Trophoblast cell (in vitro differentiated cells and primary cell): Measurements from ENCODE around the gene SLC25A40. TPM values are rescaled to one million over a fixed set of nuclear protein-coding genes. Genes with fewer than 3 reads are reported as not detected.
"Not testable (repeated sequence)": the region's sequence is repeated elsewhere in the genome, so short reads cannot be mapped to it uniquely, and the experiment has no call there.

ENCODE experiments used
- DNase-seq, 2 donors: peaks; one replicate each; pipeline ENCODE4 v3.0.0-alpha.2; 2016
- H2AFZ ChIP-seq: 2 replicates; pipeline ENCODE4 v1.6.1; 2013; ENCODE audit warnings: low read length, moderate library complexity, mild to moderate bottlenecking; ENCODE audit not compliant: insufficient read depth, poor library complexity
- H2AK5ac ChIP-seq: 2 replicates; pipeline ENCODE4 v1.6.1; 2013; ENCODE audit warnings: mild to moderate bottlenecking, low read length
- H2BK120ac ChIP-seq: 2 replicates; pipeline ENCODE4 v1.6.1; 2013; ENCODE audit warnings: low read length, mild to moderate bottlenecking, moderate library complexity; ENCODE audit not compliant: insufficient read depth, poor library complexity
- H2BK12ac ChIP-seq: 2 replicates; pipeline ENCODE4 v1.6.1; 2013; ENCODE audit warnings: mild to moderate bottlenecking, low read length, moderate library complexity
- H2BK5ac ChIP-seq: 2 replicates; pipeline ENCODE4 v1.6.1; 2013; ENCODE audit warnings: low read length, low read depth, moderate library complexity, mild to moderate bottlenecking; ENCODE audit not compliant: poor library complexity
- H3K14ac ChIP-seq: 2 replicates; pipeline ENCODE4 v1.6.1; 2013; ENCODE audit warnings: mild to moderate bottlenecking, low read length
- H3K18ac ChIP-seq: 2 replicates; pipeline ENCODE4 v1.6.1; 2013; ENCODE audit warnings: mild to moderate bottlenecking, low read length
- H3K23ac ChIP-seq: 2 replicates; pipeline ENCODE4 v1.6.1; 2013; ENCODE audit warnings: low read length
- H3K27ac ChIP-seq: 2 replicates; pipeline ENCODE4 v1.5.1; 2013; ENCODE audit warnings: low read depth, mild to moderate bottlenecking, inconsistent platforms, low read length, moderate library complexity
- H3K27me3 ChIP-seq: 2 replicates; pipeline ENCODE4 v1.6.1; 2013; ENCODE audit warnings: inconsistent platforms, mild to moderate bottlenecking, low read length, moderate library complexity; ENCODE audit not compliant: insufficient read depth
- H3K36me3 ChIP-seq, 2 experiments: 1 replicate in 1 of 2; 2 replicates in 1 of 2; pipeline ENCODE4 v1.6.1; 2013; ENCODE audit warnings: low read length in 2 of 2, mild to moderate bottlenecking in 2 of 2, moderate library complexity in 1 of 2; ENCODE audit not compliant: insufficient read depth in 2 of 2, control insufficient read depth in 1 of 2
- H3K4ac ChIP-seq: 2 replicates; pipeline ENCODE4 v1.6.1; 2013; ENCODE audit warnings: low read depth, mild to moderate bottlenecking, low read length, moderate library complexity
- H3K4me1 ChIP-seq, 2 experiments: 1 replicate in 1 of 2; 2 replicates in 1 of 2; pipeline ENCODE4 v1.6.1; 2013; ENCODE audit warnings: low read length in 2 of 2, mild to moderate bottlenecking in 2 of 2, moderate library complexity in 1 of 2; ENCODE audit not compliant: insufficient read depth in 2 of 2, control insufficient read depth in 1 of 2
- H3K4me2 ChIP-seq: 2 replicates; pipeline ENCODE4 v1.6.1; 2013; ENCODE audit warnings: inconsistent platforms, mild to moderate bottlenecking, low read length, moderate library complexity
- H3K4me3 ChIP-seq: 2 replicates; pipeline ENCODE4 v1.5.1; 2013; ENCODE audit warnings: mild to moderate bottlenecking, low read depth, low read length, inconsistent platforms
- H3K79me1 ChIP-seq: one replicate; pipeline ENCODE4 v1.6.1; 2013; ENCODE audit warnings: low read length
- H3K79me2 ChIP-seq: 2 replicates; pipeline ENCODE4 v1.6.1; 2013; ENCODE audit warnings: low read length, mild to moderate bottlenecking; ENCODE audit not compliant: control insufficient read depth, insufficient read depth, poor library complexity
- H3K9ac ChIP-seq: 2 replicates; pipeline ENCODE4 v1.6.1; 2013; ENCODE audit warnings: mild to moderate bottlenecking, low read length
- H3K9me3 ChIP-seq: 2 replicates; pipeline ENCODE4 v1.6.1; 2013; ENCODE audit warnings: low read depth, mild to moderate bottlenecking, control low read depth, inconsistent platforms, low read length; ENCODE audit not compliant: insufficient read depth
- H4K12ac ChIP-seq: 2 replicates; pipeline ENCODE4 v1.6.1; 2013; ENCODE audit warnings: low read depth, mild to moderate bottlenecking, low read length, moderate library complexity
- H4K8ac ChIP-seq: 2 replicates; pipeline ENCODE4 v1.6.1; 2013; ENCODE audit warnings: low read depth, mild to moderate bottlenecking, low read length, moderate library complexity
- H4K91ac ChIP-seq: one replicate; pipeline ENCODE4 v1.6.1; 2013; ENCODE audit warnings: low read depth, mild to moderate bottlenecking, low read length, moderate library complexity
- WGBS: extraction: QIAGEN DNeasy Blood & Tissue Kit; methylation state at CpG from one replicate; pipeline ENCODE4 v1.1.7; 2013; ENCODE audit warnings: missing lambda C conversion rate; ENCODE audit not compliant: insufficient read length, insufficient coverage; ENCODE audit errors: extremely low coverage; 5-methylcytosine and 5-hydroxymethylcytosine counted together
- polyA plus RNA-seq: library from polyadenylated mRNA; stranded (reverse); fragments of 200-250 nt; gene quantifications from 2 replicates; pipeline ENCODE4 v1.2.3, GENCODE V29; 2013

SLC25A40 gene
- polyA plus RNA-seq: 9.3 and 10.6 TPM in 2 replicates

- peak within 1 kb of the TSS; percentile 97 for H3K27ac ChIP-seq
- H3K4me3 ChIP-seq: peak within 1 kb of the TSS; percentile 82
- H4K91ac ChIP-seq: peak within 1 kb of the TSS; percentile 76
- no peaks in the 10 kb centered on the region for H3K4me1 ChIP-seq
- H3K79me2 ChIP-seq: peaks cover 10% of the 10 kb centered on the region
- peak within 1 kb of the TSS; percentile 88 for H4K12ac ChIP-seq
- no peaks in the 10 kb centered on the region for H3K9me3 ChIP-seq
- H2BK120ac ChIP-seq: peak within 1 kb of the TSS; percentile 94
- no peaks in the 10 kb centered on the region for H3K27me3 ChIP-seq
- peaks cover 0 to 3% of the 10 kb centered on the region in 2 experiments for H3K36me3 ChIP-seq
- H3K79me1 ChIP-seq: peaks cover 12% of the 10 kb centered on the region
- H2BK5ac ChIP-seq: peak within 1 kb of the TSS; percentile 96
- peak within 1 kb of the TSS; percentile 70 for H3K4ac ChIP-seq
- peak within 1 kb of the TSS; percentile 93 for H4K8ac ChIP-seq
- peak within 1 kb of the TSS; percentile 85 for H2BK12ac ChIP-seq
- H3K14ac ChIP-seq: peak within 1 kb of the TSS; percentile 88
- no CpG with 5 or more reads among the region's 84 CpGs for WGBS
- no peak within 1 kb of the TSS for H3K23ac ChIP-seq
- peak within 1 kb of the TSS; percentile 99 for H2AFZ ChIP-seq
- no peak within 1 kb of the TSS for H2AK5ac ChIP-seq
- peak within 1 kb of the TSS; percentile 93 for H3K18ac ChIP-seq
- peak within 1 kb of the TSS; percentile 91 for H3K9ac ChIP-seq
- H3K4me2 ChIP-seq: peak within 1 kb of the TSS; percentile 70
- DNase-seq: peak; percentile 97
These were observed at the start of gene SLC25A40, which contains the start of gene DBF4 for GRCh38 chr7:87876040-87876868. Gene SLC25A40, minus strand, starts transcription at chr7:87876360. Its CDS starts 17,633 bp downstream, at chr7:87858727. Gene DBF4, plus strand, starts transcription at chr7:87876493. Its CDS starts 240 bp downstream, at chr7:87876733.

- H3K9me3 ChIP-seq, H3K79me2 ChIP-seq, H4K8ac ChIP-seq, H2AK5ac ChIP-seq, H3K36me3 ChIP-seq, H3K27me3 ChIP-seq, H3K23ac ChIP-seq, H3K79me1 ChIP-seq, H3K18ac ChIP-seq, H2BK5ac ChIP-seq, H3K4me2 ChIP-seq, H4K91ac ChIP-seq, H3K27ac ChIP-seq, H3K4ac ChIP-seq, DNase-seq, H3K4me3 ChIP-seq, H3K4me1 ChIP-seq, H4K12ac ChIP-seq, H3K9ac ChIP-seq, H2BK12ac ChIP-seq, H2AFZ ChIP-seq, H3K14ac ChIP-seq, H2BK120ac ChIP-seq: not testable (repeated sequence)
- no CpG with 5 or more reads among the region's 8 CpGs for WGBS
These were observed 46.7 kb upstream of the SLC25A40 start for GRCh38 chr7:87922759-87923395.

GRCh38 chr7:87920578-87920977, 44.4 kb upstream of the SLC25A40 start:
- Histone ChIP-seq H3K27me3 (no peaks in the 10 kb centered on the region), H3K9me3 (peaks cover 4% of the 10 kb centered on the region), H3K14ac (no peak overlapping the region), H3K23ac (no peak overlapping the region), H3K79me2 (no peaks in the 10 kb centered on the region), H3K36me3 (no peaks in the 10 kb centered on the region), H4K91ac (no peak overlapping the region), H2BK12ac (no peak overlapping the region), H3K4me1 (no peaks in the 10 kb centered on the region), H2BK5ac (no peak overlapping the region), H3K27ac (no peak overlapping the region), H3K18ac (no peak overlapping the region), H4K12ac (no peak overlapping the region), H3K4ac (no peak overlapping the region), H2BK120ac (no peak overlapping the region), H4K8ac (no peak overlapping the region), H2AFZ (no peak overlapping the region), H3K9ac (no peak overlapping the region), H2AK5ac (no peak overlapping the region), H3K4me3 (no peak overlapping the region), H3K4me2 (no peak overlapping the region), H3K79me1 (no peaks in the 10 kb centered on the region)
- no CpG with 5 or more reads among the region's 5 CpGs for WGBS
- DNase-seq: no peak

GRCh38 chr7:87919875-87920274, 43.7 kb upstream of the SLC25A40 start:
- Histone ChIP-seq H3K14ac (no peak overlapping the region), H3K4me1 (no peaks in the 10 kb centered on the region), H3K9me3 (peaks cover 4% of the 10 kb centered on the region), H3K23ac (no peak overlapping the region), H2BK5ac (no peak overlapping the region), H3K27me3 (no peaks in the 10 kb centered on the region), H3K4me2 (no peak overlapping the region), H2AFZ (no peak overlapping the region), H4K8ac (no peak overlapping the region), H3K36me3 (no peaks in the 10 kb centered on the region), H3K4ac (no peak overlapping the region), H3K18ac (no peak overlapping the region), H3K27ac (no peak overlapping the region), H2BK12ac (no peak overlapping the region), H4K91ac (no peak overlapping the region), H3K79me1 (no peaks in the 10 kb centered on the region), H3K4me3 (no peak overlapping the region), H2AK5ac (no peak overlapping the region), H2BK120ac (no peak overlapping the region), H4K12ac (no peak overlapping the region), H3K9ac (no peak overlapping the region), H3K79me2 (no peaks in the 10 kb centered on the region)
- WGBS: no CpG with 5 or more reads among the region's 6 CpGs
- no peak for DNase-seq
